ENCODE data around the gene GFY.
A peak's percentile ranks its signal among the peaks of the same experiment; 100 is the strongest.
"Not testable (repeated sequence)": the region's sequence is repeated elsewhere in the genome, so short reads cannot be mapped to it uniquely, and the experiment has no call there.

The GFY gene

GRCh38 chr19:49468199-49468598 is 43.0 kb downstream of the GFY start:
- no peak for DNase-seq (ENCODE audit: low read depth)
- no peak for TF ChIP-seq CTCF (IDR thresholded peaks at IDR 0.05; ENCODE audit: control insufficient read depth, insufficient read depth, low read depth, low read length, missing control alignments)

GRCh38 chr19:49468746-49469447 is 43.7 kb downstream of the GFY start:
- no peak for DNase-seq (ENCODE audit: low read depth)
- H3K4me3 ChIP-seq (ENCODE audit: control insufficient read depth, low read depth, low read length), result no peak overlapping the region
- no peak for TF ChIP-seq CTCF (IDR thresholded peaks at IDR 0.05; ENCODE audit: control insufficient read depth, insufficient read depth, low read depth, low read length, missing control alignments)

More at GRCh38 chr19:49468199-49468598, 43.0 kb downstream of the GFY start:
- no peak overlapping the region for H3K4me3 ChIP-seq (ENCODE audit: control insufficient read depth, low read depth, low read length)

- no peak overlapping the region for H3K4me3 ChIP-seq (ENCODE audit: control insufficient read depth, low read depth, low read length)
- no peak for TF ChIP-seq CTCF (IDR thresholded peaks at IDR 0.05; ENCODE audit: control insufficient read depth, insufficient read depth, low read depth, low read length, missing control alignments)
- no peak for DNase-seq (ENCODE audit: low read depth)
Observed at GRCh38 chr19:49469828-49470614, 44.8 kb downstream of the GFY start.

- no peak for TF ChIP-seq CTCF (IDR thresholded peaks at IDR 0.05; ENCODE audit: control insufficient read depth, insufficient read depth, low read depth, low read length, missing control alignments)
- no peak for DNase-seq (ENCODE audit: low read depth)
- H3K4me3 ChIP-seq (ENCODE audit: control insufficient read depth, low read depth, low read length), result no peak overlapping the region
Observed at GRCh38 chr19:49470615-49470978, 45.4 kb downstream of the GFY start.

GRCh38 chr19:49472936-49473335 is 47.7 kb downstream of the GFY start:
- H3K4me3 ChIP-seq (ENCODE audit: control insufficient read depth, low read depth, low read length), result no peak overlapping the region
- DNase-seq (ENCODE audit: low read depth), result no peak
- TF ChIP-seq CTCF (IDR thresholded peaks at IDR 0.05; ENCODE audit: control insufficient read depth, insufficient read depth, low read depth, low read length, missing control alignments), result no peak

- peak overlapping the region; percentile 81; the same call in 1 of the 2 replicates for H3K4me3 ChIP-seq (ENCODE audit: control insufficient read depth, low read depth, low read length)
- DNase-seq (ENCODE audit: low read depth), result not testable (repeated sequence)
Observed at GRCh38 chr19:49473501-49473867, 48.3 kb downstream of the GFY start.

GRCh38 chr19:49473868-49474541 is 48.8 kb downstream of the GFY start, which contains the start of gene FLT3LG:
FLT3LG (plus strand) TSS chr19:49474215; CDS start chr19:49474640, 425 bp downstream.
- peak within 1 kb of the TSS; percentile 81 for H3K4me3 ChIP-seq (ENCODE audit: control insufficient read depth, low read depth, low read length)
- peak; percentile 93 for TF ChIP-seq CTCF (IDR thresholded peaks at IDR 0.05; ENCODE audit: control insufficient read depth, insufficient read depth, low read depth, low read length, missing control alignments)
- peak; percentile 34 for DNase-seq (ENCODE audit: low read depth)

Measured in AG09309 (cell line).